SK-N-MC (cell line): ENCODE measurements around the gene HNRNPH2.

Experiments used
- EZH2 ChIP-seq: fragments of 200-600 bp; sonication (generic); IDR thresholded peaks from one replicate; pipeline ENCODE4 v1.6.1; 2017; ENCODE audit warnings: antibody characterized with exemption
- FOXP2 ChIP-seq: optimal IDR thresholded peaks from 2 replicates; pipeline ENCODE3; 2011; ENCODE audit warnings: mild to moderate bottlenecking, moderate library complexity; ENCODE audit not compliant: insufficient read depth; ENCODE audit errors: extremely low read length, control extremely low read depth
- POLR2AphosphoS5 ChIP-seq: IDR thresholded peaks from 2 replicates; pipeline ENCODE4 v1.6.1; 2012; ENCODE audit warnings: mild to moderate bottlenecking, low read depth, low read length, borderline replicate concordance

DNA sequence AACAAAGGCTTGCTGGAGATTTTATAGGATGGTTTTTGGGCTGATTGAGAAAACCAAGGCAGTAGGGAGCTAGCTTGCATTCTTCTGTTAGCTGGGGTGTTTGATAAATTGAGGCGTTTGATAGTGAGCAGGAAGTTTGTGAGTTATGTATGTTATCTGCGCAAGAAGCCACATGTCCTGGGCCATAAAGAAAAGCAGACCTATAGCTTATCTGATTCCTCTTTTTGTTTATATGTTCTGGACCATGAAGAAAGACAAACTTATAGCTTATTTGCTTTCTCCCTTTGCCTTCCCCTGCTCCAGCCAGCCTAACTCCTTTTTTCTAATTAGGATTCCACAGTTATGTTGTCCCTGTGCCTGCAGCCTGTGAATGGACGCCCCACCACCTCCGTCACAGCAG is 9.2 kb downstream of the HNRNPH2 start:
- no peak for TF ChIP-seq EZH2
- no peak for TF ChIP-seq POLR2AphosphoS5
- no peak for TF ChIP-seq FOXP2
